Transverse colon (tissue), 4 donors: ENCODE results near the gene TSR3.

Experiments used
- CTCF ChIP-seq, 5 experiments: fragments of 200-600 bp in 3 of 5; fragments of 450-650 bp in 2 of 5; sonication (generic) in 3 of 5; IDR thresholded peaks; 1 replicate in 2 of 5; 2 replicates in 3 of 5; pipeline ENCODE4 v1.5.1; 2016 to 2017; ENCODE audit warnings: antibody characterized with exemption in 5 of 5, inconsistent platforms in 3 of 5, mild to moderate bottlenecking in 2 of 5, moderate library complexity in 1 of 5
- EP300 ChIP-seq: sonication (generic); formaldehyde crosslinking; IDR thresholded peaks from one replicate; pipeline ENCODE4 v1.6.1; 2017; ENCODE audit warnings: antibody characterized with exemption, low read depth
- POLR2A ChIP-seq: fragments of 450-650 bp; IDR thresholded peaks from one replicate; pipeline ENCODE4 v1.6.1; 2016; ENCODE audit warnings: antibody characterized with exemption, mild to moderate bottlenecking, moderate library complexity
- POLR2AphosphoS5 ChIP-seq, 3 donors: sonication (generic); formaldehyde crosslinking; IDR thresholded peaks; one replicate each; pipeline ENCODE4 v1.6.1; 2016; ENCODE audit warnings: antibody characterized with exemption in 3 of 3

GRCh38 chr16:1319041-1319440 is 32.6 kb downstream of the TSR3 start:
- TF ChIP-seq CTCF (IDR thresholded peaks at IDR 0.05) (no peak), POLR2AphosphoS5 (IDR thresholded peaks at IDR 0.05) (no peak), POLR2A (no peak), EP300 (no peak)
